A673 (cell line): ENCODE results near the gene KCNQ4.

Experiments
- CTCF ChIP-seq: fragments of 300-800, 200-600 bp; sonication (generic); conservative IDR thresholded peaks from 2 replicates; pipeline ENCODE4 v1.5.1; 2017; ENCODE audit warnings: low read depth, mild to moderate bottlenecking, antibody characterized with exemption, low read length, moderate library complexity, mixed read lengths
- EZH2 ChIP-seq: fragments of 200-600 bp; sonication (generic); IDR thresholded peaks from 2 replicates; pipeline ENCODE4 v1.6.1; 2017; ENCODE audit warnings: borderline replicate concordance, low read depth, mild to moderate bottlenecking, mixed read lengths, antibody characterized with exemption, low read length; ENCODE audit not compliant: poor library complexity, severe bottlenecking

- TF ChIP-seq CTCF (no peak), EZH2 (no peak)
These were observed 59.1 kb downstream of the KCNQ4 start for GRCh38 chr1:40842691-40843090.
